Measurements from ENCODE around the gene PDE4B.

DNA sequence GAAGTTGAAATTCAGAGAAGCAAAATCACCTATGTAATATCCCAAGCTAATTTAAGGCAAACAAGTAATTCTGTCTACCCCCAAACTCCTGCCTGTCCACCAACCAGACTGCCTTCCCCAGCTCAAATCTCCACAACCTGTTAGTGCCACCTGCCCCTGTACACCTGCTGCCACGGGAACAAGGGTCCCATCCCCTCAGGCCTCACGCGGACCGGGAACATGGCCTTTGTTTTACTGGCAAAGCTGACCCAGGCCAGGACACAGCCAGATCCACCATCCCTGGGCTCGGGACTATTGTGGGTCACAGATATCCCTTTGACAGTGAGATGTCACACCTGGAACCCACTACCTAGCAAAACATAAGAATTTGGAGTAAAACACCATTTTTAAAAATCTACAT, 601.9 kb downstream of the PDE4B start:
- TF ChIP-seq CTCF (IDR thresholded peaks at IDR 0.05) (no peak), POLR2A (IDR thresholded peaks at IDR 0.05) (no peak), EP300 (IDR thresholded peaks at IDR 0.05) (no peak)
